GM19463 (cell line): ENCODE results near the gene MAPKBP1.
"Not testable (repeated sequence)": the region's sequence is repeated elsewhere in the genome, so short reads cannot be mapped to it uniquely, and the experiment has no call there.

Source experiments
- ATAC-seq: cut with Tn5 transposase; IDR thresholded peaks from one replicate; pipeline ENCODE4 v1.9.1; 2021; ENCODE audit warnings: mild to moderate bottlenecking, moderate library complexity; ENCODE audit not compliant: unreplicated experiment

Gene MAPKBP1

GRCh38 chr15:41774062-41774881 lies at the start of gene MAPKBP1:
MAPKBP1 (plus strand) TSS chr15:41774484; CDS start chr15:41775276, 792 bp downstream.
- peak; percentile 77 for ATAC-seq

- ATAC-seq = no peak
Observed at GRCh38 chr15:41727143-41727542, 47.1 kb upstream of the MAPKBP1 start.

- not testable (repeated sequence) for ATAC-seq
Observed at GRCh38 chr15:41728061-41728460, 46.2 kb upstream of the MAPKBP1 start.

- ATAC-seq = no peak
Observed at GRCh38 chr15:41730543-41730942, 43.7 kb upstream of the MAPKBP1 start.

- no peak for ATAC-seq
Observed at GRCh38 chr15:41732483-41732882, 41.8 kb upstream of the MAPKBP1 start.

- no peak for ATAC-seq
Observed at GRCh38 chr15:41734079-41734478, 40.2 kb upstream of the MAPKBP1 start.

GRCh38 chr15:41735046-41735445 lies 39.2 kb upstream of the MAPKBP1 start:
- no peak for ATAC-seq

GRCh38 chr15:41735492-41735891 lies 38.8 kb upstream of the MAPKBP1 start:
- not testable (repeated sequence) for ATAC-seq

GRCh38 chr15:41746802-41747201 lies 27.5 kb upstream of the MAPKBP1 start:
- ATAC-seq = no peak

GRCh38 chr15:41756198-41756597 lies 18.1 kb upstream of the MAPKBP1 start:
- ATAC-seq = no peak

GRCh38 chr15:41772720-41773331 lies 1.5 kb upstream of the MAPKBP1 start:
- no peak for ATAC-seq

- no peak for ATAC-seq
Observed at GRCh38 chr15:41773332-41773728, 954 bp upstream of the MAPKBP1 start.

GRCh38 chr15:41773729-41774061 lies 589 bp upstream of the MAPKBP1 start:
- no peak for ATAC-seq

GRCh38 chr15:41774882-41775417 lies 666 bp downstream of the MAPKBP1 start:
- ATAC-seq = no peak

- ATAC-seq = no peak
Observed at GRCh38 chr15:41775651-41776050, 1.4 kb downstream of the MAPKBP1 start.

- no peak for ATAC-seq
Observed at GRCh38 chr15:41777421-41777973, 3.2 kb downstream of the MAPKBP1 start.

GRCh38 chr15:41778521-41778920 lies 4.2 kb downstream of the MAPKBP1 start:
- no peak for ATAC-seq

- ATAC-seq = no peak
Observed at GRCh38 chr15:41779662-41780157, 5.4 kb downstream of the MAPKBP1 start.

GRCh38 chr15:41780266-41780665 lies 6.0 kb downstream of the MAPKBP1 start:
- ATAC-seq = no peak

- ATAC-seq = no peak
Observed at GRCh38 chr15:41780727-41781126, 6.4 kb downstream of the MAPKBP1 start.

- peak; percentile 76 for ATAC-seq
Observed at GRCh38 chr15:41782371-41783282, 8.3 kb downstream of the MAPKBP1 start.
